RWPE2 (cell line): ENCODE measurements around the gene TMEM106C.
"Not testable (repeated sequence)": the region's sequence is repeated elsewhere in the genome, so short reads cannot be mapped to it uniquely, and the experiment has no call there.

Experiments
- ATAC-seq: fragments of 200-7000 bp; cut with Tn5 transposase; 3 replicates; pipeline ENCODE4 v1.9.1; 2021; ENCODE audit warnings: low read depth
- DNase-seq: peaks from one replicate; pipeline ENCODE4 v3.0.0-alpha.2; 2020; ENCODE audit warnings: low spot score
- H3K27ac ChIP-seq: fragments of 450-650 bp; 2 replicates; pipeline ENCODE4 v1.5.1; 2017; ENCODE audit warnings: mild to moderate bottlenecking; ENCODE audit not compliant: poor library complexity, severe bottlenecking
- H3K27me3 ChIP-seq: fragments of 250-450 bp; sonication (Bioruptor Pico); 2 replicates; pipeline ENCODE4 v1.5.1; 2021; ENCODE audit warnings: mild to moderate bottlenecking, moderate library complexity; ENCODE audit not compliant: insufficient read depth, poor library complexity, severe bottlenecking
- H3K36me3 ChIP-seq: fragments of 250-450 bp; sonication (Bioruptor Pico); 2 replicates; pipeline ENCODE4 v1.5.1; 2020; ENCODE audit warnings: low read depth, mild to moderate bottlenecking, moderate library complexity
- H3K4me1 ChIP-seq: fragments of 250-450 bp; sonication (Bioruptor Pico); 2 replicates; pipeline ENCODE4 v1.5.1; 2021; ENCODE audit warnings: mild to moderate bottlenecking, moderate library complexity; ENCODE audit not compliant: insufficient read depth, poor library complexity, severe bottlenecking
- H3K4me3 ChIP-seq: fragments of 250-450 bp; sonication (Bioruptor Pico); 2 replicates; pipeline ENCODE4 v1.5.1; 2021; ENCODE audit warnings: mild to moderate bottlenecking, moderate library complexity; ENCODE audit not compliant: severe bottlenecking
- H3K9me3 ChIP-seq: fragments of 250-450 bp; sonication (Bioruptor Pico); 2 replicates; pipeline ENCODE4 v1.5.1; 2021; ENCODE audit warnings: mild to moderate bottlenecking, moderate library complexity; ENCODE audit not compliant: severe bottlenecking
- TF ChIP-seq, protein P1 (sequence below): fragments of 450-650 bp; IDR thresholded peaks from one replicate; pipeline ENCODE4 v1.5.1; 2017; ENCODE audit warnings: mild to moderate bottlenecking, moderate library complexity; ENCODE audit not compliant: poor library complexity, severe bottlenecking

TMEM106C gene

DNA sequence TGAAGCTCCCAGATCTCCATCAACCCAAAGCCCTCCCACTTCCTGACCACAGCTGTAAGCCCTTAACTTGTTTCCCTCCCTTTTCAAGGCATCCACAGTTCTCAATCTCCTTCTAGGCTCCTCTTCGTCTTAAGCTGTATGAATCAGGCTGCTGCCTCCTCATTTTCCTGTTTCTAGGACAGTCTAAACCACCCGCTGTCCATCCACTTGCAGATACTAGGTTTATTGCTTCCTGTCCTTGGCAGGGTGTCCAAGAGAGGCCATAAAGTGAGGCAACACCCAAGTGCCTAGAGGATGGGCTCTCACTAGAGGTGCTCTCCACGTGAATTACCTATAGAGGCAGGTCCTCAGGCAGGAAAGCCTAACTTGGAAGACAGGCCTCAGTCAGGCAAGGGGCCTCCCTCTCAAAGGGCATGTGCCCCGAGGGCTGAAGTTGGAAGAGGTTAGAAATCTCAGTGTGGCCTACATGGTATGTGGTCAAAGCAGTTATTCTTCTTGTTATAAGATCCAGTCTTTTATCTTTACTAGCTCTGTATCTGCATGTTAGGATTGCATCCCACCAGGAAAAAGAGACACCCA, 8.8 kb upstream of the TMEM106C start:
- Histone ChIP-seq H3K9me3 (peaks cover 5% of the 10 kb centered on the region), H3K27me3 (no peaks in the 10 kb centered on the region), H3K27ac (no peak overlapping the region), H3K4me3 (no peak overlapping the region), H3K4me1 (peaks cover 18% of the 10 kb centered on the region), H3K36me3 (no peaks in the 10 kb centered on the region)
- TF ChIP-seq, protein P1, sequence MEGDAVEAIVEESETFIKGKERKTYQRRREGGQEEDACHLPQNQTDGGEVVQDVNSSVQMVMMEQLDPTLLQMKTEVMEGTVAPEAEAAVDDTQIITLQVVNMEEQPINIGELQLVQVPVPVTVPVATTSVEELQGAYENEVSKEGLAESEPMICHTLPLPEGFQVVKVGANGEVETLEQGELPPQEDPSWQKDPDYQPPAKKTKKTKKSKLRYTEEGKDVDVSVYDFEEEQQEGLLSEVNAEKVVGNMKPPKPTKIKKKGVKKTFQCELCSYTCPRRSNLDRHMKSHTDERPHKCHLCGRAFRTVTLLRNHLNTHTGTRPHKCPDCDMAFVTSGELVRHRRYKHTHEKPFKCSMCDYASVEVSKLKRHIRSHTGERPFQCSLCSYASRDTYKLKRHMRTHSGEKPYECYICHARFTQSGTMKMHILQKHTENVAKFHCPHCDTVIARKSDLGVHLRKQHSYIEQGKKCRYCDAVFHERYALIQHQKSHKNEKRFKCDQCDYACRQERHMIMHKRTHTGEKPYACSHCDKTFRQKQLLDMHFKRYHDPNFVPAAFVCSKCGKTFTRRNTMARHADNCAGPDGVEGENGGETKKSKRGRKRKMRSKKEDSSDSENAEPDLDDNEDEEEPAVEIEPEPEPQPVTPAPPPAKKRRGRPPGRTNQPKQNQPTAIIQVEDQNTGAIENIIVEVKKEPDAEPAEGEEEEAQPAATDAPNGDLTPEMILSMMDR, result no peak
- DNase-seq, result peak; percentile 10
- no peak for ATAC-seq

DNA sequence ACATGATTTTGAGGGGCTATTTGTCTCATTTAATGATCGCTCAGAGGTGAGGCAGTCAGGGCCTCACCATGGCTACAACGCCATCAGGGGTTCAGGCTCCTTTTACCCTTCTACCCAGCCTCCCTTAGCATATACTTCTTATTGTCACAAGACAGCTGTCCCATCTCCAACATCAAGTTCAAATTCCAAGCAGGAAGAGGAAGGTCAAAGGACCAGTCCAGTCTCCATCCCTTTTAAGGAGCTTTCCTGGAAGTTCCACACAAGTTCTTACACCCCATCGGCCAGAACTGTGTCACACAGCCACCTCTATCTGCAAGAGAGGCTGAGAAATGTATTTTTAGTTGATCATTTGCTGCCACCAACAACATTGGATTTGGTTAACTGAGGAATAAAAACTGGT, 8.3 kb upstream of the TMEM106C start:
- H3K36me3 ChIP-seq, result no peaks in the 10 kb centered on the region
- ATAC-seq, result no peak
- peak; percentile 7 for DNase-seq
- H3K9me3 ChIP-seq, result peaks cover 5% of the 10 kb centered on the region
- H3K27ac ChIP-seq, result no peak overlapping the region
- TF ChIP-seq, protein P1, result no peak
- no peaks in the 10 kb centered on the region for H3K27me3 ChIP-seq
- H3K4me1 ChIP-seq, result peaks cover 12% of the 10 kb centered on the region
- H3K4me3 ChIP-seq, result no peak overlapping the region

DNA sequence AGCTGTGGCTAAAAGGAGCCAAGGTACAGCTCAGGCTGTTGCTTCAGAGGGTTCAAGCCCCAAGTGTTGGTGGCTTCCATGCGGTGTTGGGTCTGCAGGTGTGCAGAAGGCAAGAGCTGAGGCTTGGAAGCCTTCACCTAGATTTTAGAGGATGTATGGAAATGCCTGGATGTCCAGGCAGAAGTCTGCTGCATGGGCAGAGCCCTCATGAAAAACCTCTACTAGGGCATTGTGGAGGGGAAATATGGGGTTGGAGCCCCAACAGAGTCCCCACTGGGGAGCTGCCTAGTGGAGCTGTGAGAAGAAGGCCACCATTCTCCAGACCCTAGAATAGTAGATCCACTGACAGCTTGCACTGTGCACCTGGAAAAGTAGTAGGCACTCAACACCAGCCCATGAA, 5.7 kb upstream of the TMEM106C start:
- H3K27ac ChIP-seq, H3K9me3 ChIP-seq, ATAC-seq, H3K4me3 ChIP-seq, DNase-seq, H3K27me3 ChIP-seq, H3K36me3 ChIP-seq, H3K4me1 ChIP-seq: not testable (repeated sequence)

DNA sequence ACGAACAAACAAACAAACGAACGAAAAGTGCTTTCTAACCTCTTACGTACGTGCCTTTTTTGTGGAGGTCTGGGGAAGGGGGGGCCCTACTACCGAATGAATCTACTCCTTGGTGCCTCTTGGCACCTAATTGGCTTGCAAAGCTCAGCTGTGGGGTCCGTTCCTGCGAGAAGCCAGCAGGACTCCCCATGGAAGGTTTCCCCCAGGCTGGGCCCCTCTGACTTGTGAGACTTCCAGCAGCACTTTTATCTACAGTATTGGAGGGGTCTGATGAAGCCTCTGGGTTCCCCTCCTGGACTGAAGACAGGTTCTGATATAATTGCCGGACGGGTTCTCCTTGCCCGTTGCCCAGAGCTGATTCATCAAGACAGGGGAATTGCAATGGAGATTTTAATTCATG, 1.2 kb upstream of the TMEM106C start:
- no peak for ATAC-seq
- Histone ChIP-seq H3K9me3 (peaks cover 5% of the 10 kb centered on the region), H3K4me3 (no peak overlapping the region), H3K27ac (no peak overlapping the region), H3K4me1 (peaks cover 4% of the 10 kb centered on the region), H3K36me3 (peaks cover 31% of the 10 kb centered on the region), H3K27me3 (no peaks in the 10 kb centered on the region)
- TF ChIP-seq, protein P1, result no peak
- DNase-seq, result no peak

DNA sequence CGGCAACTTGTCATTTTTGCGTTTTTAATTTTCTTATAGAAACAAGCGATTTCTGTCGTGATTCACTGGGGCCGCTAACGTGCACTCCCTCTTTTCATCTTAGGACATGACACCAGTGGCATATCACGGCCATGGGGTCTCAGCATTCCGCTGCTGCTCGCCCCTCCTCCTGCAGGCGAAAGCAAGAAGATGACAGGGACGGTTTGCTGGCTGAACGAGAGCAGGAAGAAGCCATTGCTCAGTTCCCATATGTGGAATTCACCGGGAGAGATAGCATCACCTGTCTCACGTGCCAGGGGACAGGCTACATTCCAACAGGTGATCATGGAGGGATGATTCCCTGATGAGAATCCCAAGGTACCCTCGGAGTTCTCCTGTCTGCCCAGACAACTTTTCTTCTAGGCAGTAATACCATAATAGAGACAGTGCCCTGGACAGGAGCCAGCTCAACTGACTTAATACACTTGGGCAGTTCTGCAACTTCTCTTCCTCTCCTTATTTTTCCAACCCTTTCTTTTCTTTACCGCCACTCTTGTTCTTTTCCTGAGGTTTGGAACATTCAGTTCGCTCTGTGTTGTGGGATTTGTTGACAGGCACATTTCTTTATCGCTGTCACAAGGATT, 821 bp downstream of the TMEM106C start:
- Histone ChIP-seq H3K9me3 (no peaks in the 10 kb centered on the region), H3K4me1 (peaks cover 4% of the 10 kb centered on the region), H3K36me3 (peaks cover 32% of the 10 kb centered on the region), H3K27me3 (no peaks in the 10 kb centered on the region), H3K27ac (no peak overlapping the region), H3K4me3 (peak overlapping the region; percentile 65)
- TF ChIP-seq, protein P1, result no peak
- ATAC-seq (no peak), DNase-seq (no peak)
